Measurements from ENCODE around the gene GRM8.

Gene GRM8

GRCh38 chr7:127251465-127252376 is 1.0 kb downstream of the GRM8 start:
- Histone ChIP-seq H3K4me3 (ENCODE audit: insufficient read length, low read depth) (peak overlapping the region; percentile 75), H3K27me3 (ENCODE audit: insufficient read depth, insufficient read length) (peaks cover 45% of the 10 kb centered on the region), H3K9me3 (ENCODE audit: insufficient read depth, low read length) (no peaks in the 10 kb centered on the region)

DNA sequence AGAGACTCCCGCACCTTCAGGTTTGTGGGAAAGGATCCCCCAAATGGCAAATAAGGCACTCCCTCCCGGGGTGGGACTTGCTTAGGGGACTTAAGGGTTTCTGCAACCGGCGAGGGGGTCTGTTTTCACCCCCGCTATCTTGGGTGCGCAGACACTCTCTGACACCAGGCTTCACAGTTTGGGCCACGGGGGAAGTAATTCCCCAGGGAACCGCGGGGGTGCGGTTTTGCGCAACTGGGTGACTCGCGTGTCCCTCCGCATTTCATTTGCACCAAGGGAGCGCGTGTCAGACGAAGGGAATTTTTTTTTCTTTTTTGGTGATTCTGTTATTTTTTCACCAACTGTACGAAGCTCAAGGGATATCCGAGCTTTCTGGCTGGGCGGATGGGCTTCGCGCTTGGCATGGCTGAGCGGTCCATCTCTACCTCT is 1.7 kb downstream of the GRM8 start:
- no peak for DNase-seq (ENCODE audit: low read depth, low spot score)
- Histone ChIP-seq H3K36me3 (ENCODE audit: insufficient read depth, insufficient read length, low read length) (no peaks in the 10 kb centered on the region), H3K9ac (ENCODE audit: insufficient read length, low read depth) (peak overlapping the region; percentile 32), H3K27me3 (ENCODE audit: insufficient read depth, insufficient read length) (peaks cover 45% of the 10 kb centered on the region), H3K9me3 (ENCODE audit: insufficient read depth, low read length) (no peaks in the 10 kb centered on the region), H3K4me1 (ENCODE audit: insufficient read depth, insufficient read length) (no peaks in the 10 kb centered on the region), H3K4me3 (ENCODE audit: insufficient read length, low read depth) (peak overlapping the region; percentile 75)
- TF ChIP-seq YY1 (IDR thresholded peaks at IDR 0.05; ENCODE audit: insufficient read depth, insufficient read length) (no peak), SUZ12 (IDR thresholded peaks at IDR 0.05; ENCODE audit: extremely low read depth, insufficient read depth, insufficient read length) (no peak)

More at GRCh38 chr7:127251465-127252376, 1.0 kb downstream of the GRM8 start:
- Histone ChIP-seq H3K36me3 (ENCODE audit: insufficient read depth, insufficient read length, low read length) (no peaks in the 10 kb centered on the region), H3K9ac (ENCODE audit: insufficient read length, low read depth) (peak overlapping the region; percentile 77), H3K4me1 (ENCODE audit: insufficient read depth, insufficient read length) (no peaks in the 10 kb centered on the region)
- no peak for DNase-seq (ENCODE audit: low read depth, low spot score)
- no peak for TF ChIP-seq YY1 (IDR thresholded peaks at IDR 0.05; ENCODE audit: insufficient read depth, insufficient read length)
- TF ChIP-seq ZNF274 (IDR thresholded peaks at IDR 0.05; ENCODE audit: low read depth, low read length): no peak
- TF ChIP-seq SUZ12 (IDR thresholded peaks at IDR 0.05; ENCODE audit: extremely low read depth, insufficient read depth, insufficient read length): no peak

- no peaks in the 10 kb centered on the region for H3K4me1 ChIP-seq (ENCODE audit: insufficient read depth, insufficient read length)
- no peak overlapping the region for H3K4me3 ChIP-seq (ENCODE audit: insufficient read length, low read depth)
- H3K9me3 ChIP-seq (ENCODE audit: insufficient read depth, low read length): no peaks in the 10 kb centered on the region
- H3K27me3 ChIP-seq (ENCODE audit: insufficient read depth, insufficient read length): peaks cover 43% of the 10 kb centered on the region
- TF ChIP-seq ZNF274 (IDR thresholded peaks at IDR 0.05; ENCODE audit: low read depth, low read length) (no peak), YY1 (IDR thresholded peaks at IDR 0.05; ENCODE audit: insufficient read depth, insufficient read length) (no peak), SUZ12 (IDR thresholded peaks at IDR 0.05; ENCODE audit: extremely low read depth, insufficient read depth, insufficient read length) (no peak)
- no peaks in the 10 kb centered on the region for H3K36me3 ChIP-seq (ENCODE audit: insufficient read depth, insufficient read length, low read length)
- no peak for DNase-seq (ENCODE audit: low read depth, low spot score)
- H3K9ac ChIP-seq (ENCODE audit: insufficient read length, low read depth): no peak overlapping the region
Observed at GRCh38 chr7:127250312-127251035, 2.3 kb downstream of the GRM8 start.

DNA sequence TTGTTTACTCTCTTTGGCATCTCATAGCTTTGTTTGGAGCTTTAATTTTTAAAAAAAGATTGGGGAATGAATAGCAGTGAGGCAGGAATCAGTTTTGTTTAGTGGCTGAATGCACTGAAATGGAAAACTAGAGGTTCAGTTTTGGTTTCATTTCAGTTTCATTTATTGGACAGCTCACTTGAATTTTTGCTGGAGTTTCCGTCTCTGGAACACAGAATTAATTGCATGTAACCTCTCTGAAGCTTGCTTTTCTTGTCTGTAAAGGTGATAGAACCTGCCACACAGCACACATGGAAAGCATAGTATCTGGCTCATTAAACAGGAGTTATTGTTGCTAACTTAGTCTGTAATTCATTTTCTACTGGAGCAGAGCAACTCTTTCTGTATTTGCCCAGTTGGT is 7.1 kb downstream of the GRM8 start:
- TF ChIP-seq YY1 (IDR thresholded peaks at IDR 0.05; ENCODE audit: insufficient read depth, insufficient read length) (no peak), SUZ12 (IDR thresholded peaks at IDR 0.05; ENCODE audit: extremely low read depth, insufficient read depth, insufficient read length) (no peak), ZNF274 (IDR thresholded peaks at IDR 0.05; ENCODE audit: low read depth, low read length) (no peak)
- Histone ChIP-seq H3K27me3 (ENCODE audit: insufficient read depth, insufficient read length) (peaks cover 14% of the 10 kb centered on the region), H3K36me3 (ENCODE audit: insufficient read depth, insufficient read length, low read length) (no peaks in the 10 kb centered on the region), H3K4me1 (ENCODE audit: insufficient read depth, insufficient read length) (no peaks in the 10 kb centered on the region), H3K4me3 (ENCODE audit: insufficient read length, low read depth) (no peak overlapping the region), H3K9me3 (ENCODE audit: insufficient read depth, low read length) (no peaks in the 10 kb centered on the region), H3K9ac (ENCODE audit: insufficient read length, low read depth) (no peak overlapping the region)
- no peak for DNase-seq (ENCODE audit: low read depth, low spot score)

DNA sequence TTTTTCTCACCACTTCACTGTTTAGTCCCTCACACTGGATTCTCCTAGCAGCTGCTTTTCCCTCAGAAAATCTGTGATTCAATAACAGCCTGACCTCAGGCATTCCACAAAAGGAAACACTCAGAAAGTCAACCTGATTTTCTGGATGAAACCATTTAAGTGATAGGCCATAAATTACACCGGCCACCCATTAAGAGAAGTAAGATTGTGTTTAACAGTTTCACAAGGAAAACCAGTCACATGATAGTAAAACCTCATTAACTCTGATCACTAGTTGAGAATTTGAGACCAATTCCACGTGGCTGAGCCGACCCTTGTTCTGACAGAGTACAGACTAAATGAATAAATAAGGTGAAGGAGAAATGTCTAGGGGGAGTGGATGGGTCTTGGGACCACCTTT is 7.7 kb downstream of the GRM8 start:
- TF ChIP-seq SUZ12 (IDR thresholded peaks at IDR 0.05; ENCODE audit: extremely low read depth, insufficient read depth, insufficient read length) (no peak), YY1 (IDR thresholded peaks at IDR 0.05; ENCODE audit: insufficient read depth, insufficient read length) (no peak), ZNF274 (IDR thresholded peaks at IDR 0.05; ENCODE audit: low read depth, low read length) (no peak)
- H3K27me3 ChIP-seq (ENCODE audit: insufficient read depth, insufficient read length): peaks cover 8% of the 10 kb centered on the region
- no peaks in the 10 kb centered on the region for H3K4me1 ChIP-seq (ENCODE audit: insufficient read depth, insufficient read length)
- no peak for DNase-seq (ENCODE audit: low read depth, low spot score)
- no peak overlapping the region for H3K9ac ChIP-seq (ENCODE audit: insufficient read length, low read depth)
- no peaks in the 10 kb centered on the region for H3K36me3 ChIP-seq (ENCODE audit: insufficient read depth, insufficient read length, low read length)
- no peak overlapping the region for H3K4me3 ChIP-seq (ENCODE audit: insufficient read length, low read depth)
- no peaks in the 10 kb centered on the region for H3K9me3 ChIP-seq (ENCODE audit: insufficient read depth, low read length)

GRCh38 chr7:127239814-127240213 is 12.9 kb downstream of the GRM8 start:
- H3K36me3 ChIP-seq (ENCODE audit: insufficient read depth, insufficient read length, low read length): no peaks in the 10 kb centered on the region
- no peak overlapping the region for H3K9ac ChIP-seq (ENCODE audit: insufficient read length, low read depth)
- H3K9me3 ChIP-seq (ENCODE audit: insufficient read depth, low read length): no peaks in the 10 kb centered on the region
- H3K27me3 ChIP-seq (ENCODE audit: insufficient read depth, insufficient read length): no peaks in the 10 kb centered on the region
- TF ChIP-seq SUZ12 (IDR thresholded peaks at IDR 0.05; ENCODE audit: extremely low read depth, insufficient read depth, insufficient read length) (no peak), YY1 (IDR thresholded peaks at IDR 0.05; ENCODE audit: insufficient read depth, insufficient read length) (no peak), ZNF274 (IDR thresholded peaks at IDR 0.05; ENCODE audit: low read depth, low read length) (no peak)
- no peak for DNase-seq (ENCODE audit: low read depth, low spot score)
- no peaks in the 10 kb centered on the region for H3K4me1 ChIP-seq (ENCODE audit: insufficient read depth, insufficient read length)
- H3K4me3 ChIP-seq (ENCODE audit: insufficient read length, low read depth): no peak overlapping the region

GRCh38 chr7:127233630-127234029 is 19.1 kb downstream of the GRM8 start:
- no peak overlapping the region for H3K9ac ChIP-seq (ENCODE audit: insufficient read length, low read depth)
- no peak overlapping the region for H3K4me3 ChIP-seq (ENCODE audit: insufficient read length, low read depth)
- H3K27me3 ChIP-seq (ENCODE audit: insufficient read depth, insufficient read length): no peaks in the 10 kb centered on the region
- no peaks in the 10 kb centered on the region for H3K4me1 ChIP-seq (ENCODE audit: insufficient read depth, insufficient read length)
- TF ChIP-seq ZNF274 (IDR thresholded peaks at IDR 0.05; ENCODE audit: low read depth, low read length) (no peak), SUZ12 (IDR thresholded peaks at IDR 0.05; ENCODE audit: extremely low read depth, insufficient read depth, insufficient read length) (no peak), YY1 (IDR thresholded peaks at IDR 0.05; ENCODE audit: insufficient read depth, insufficient read length) (no peak)
- no peaks in the 10 kb centered on the region for H3K9me3 ChIP-seq (ENCODE audit: insufficient read depth, low read length)
- no peak for DNase-seq (ENCODE audit: low read depth, low spot score)
- no peaks in the 10 kb centered on the region for H3K36me3 ChIP-seq (ENCODE audit: insufficient read depth, insufficient read length, low read length)
